Right lung (tissue), 5 donors: ENCODE data around the gene IGFLR1. TPM values are rescaled to one million over a fixed set of nuclear protein-coding genes. Genes with fewer than 3 reads are reported as not detected.
"Not testable (repeated sequence)": the region's sequence is repeated elsewhere in the genome, so short reads cannot be mapped to it uniquely, and the experiment has no call there.

Experiments
- DNase-seq, 2 donors: peaks; one replicate each; pipeline ENCODE4 v3.0.0-alpha.2; 2013
- polyA plus RNA-seq, 5 donors: library from polyadenylated mRNA; unstranded; fragments of 120-200 nt; gene quantifications; one replicate each; pipeline versions ENCODE4 v1.2.1 to v1.2.3, GENCODE V29; 2013; ENCODE audit warnings: inconsistent platforms in 1 of 5, low replicate concordance in 1 of 5; ENCODE audit not compliant: insufficient read length in 5 of 5, insufficient read depth in 1 of 5

IGFLR1 gene
- polyA plus RNA-seq, 5 donors = 3.1 to 7.1 (median 4.1) TPM

DNA sequence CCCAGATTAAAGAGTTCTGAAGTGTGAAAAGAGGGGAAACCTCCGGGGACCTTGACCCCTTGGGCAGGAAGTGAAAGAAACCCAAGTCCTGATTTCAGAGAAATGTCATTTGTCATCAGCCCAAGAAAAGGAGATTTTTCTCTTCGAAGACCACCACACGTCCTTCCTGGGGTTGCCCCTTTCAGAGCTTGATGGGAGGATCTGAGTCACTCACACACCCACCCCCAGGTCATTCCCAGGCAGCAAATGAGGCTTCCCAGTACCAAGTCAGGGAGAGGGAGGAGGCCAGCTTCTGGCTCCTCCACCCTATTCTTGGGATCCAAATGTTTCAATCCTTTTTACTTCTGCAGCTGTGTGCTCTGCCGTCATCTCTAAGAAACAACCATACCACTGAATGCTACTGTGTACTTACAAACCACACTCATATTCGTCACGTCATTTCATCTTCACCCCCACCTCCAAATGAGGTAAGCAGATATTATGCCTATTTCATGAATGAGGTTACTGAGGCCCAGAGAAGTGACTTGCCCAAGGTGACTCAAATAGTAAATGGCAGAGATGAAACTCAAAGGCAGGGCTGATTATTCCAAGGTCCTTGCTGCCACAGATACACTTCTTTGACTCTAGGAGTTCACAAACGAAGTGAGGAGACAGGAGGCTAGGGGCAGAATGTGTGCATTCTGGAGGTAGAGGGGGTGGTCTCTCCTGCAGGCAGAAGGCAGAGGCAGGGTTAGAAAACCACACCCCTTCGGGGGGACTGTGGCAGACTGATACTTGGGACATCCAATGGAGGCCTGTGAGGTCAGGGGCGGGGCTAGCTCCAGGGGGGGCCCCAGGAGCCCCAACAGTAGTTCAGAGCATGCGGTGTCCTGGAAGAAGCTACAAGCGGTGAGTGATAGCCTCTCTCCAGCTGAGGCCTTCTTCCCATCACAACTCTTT is 29.4 kb downstream of the IGFLR1 start:
- DNase-seq = no peak

DNA sequence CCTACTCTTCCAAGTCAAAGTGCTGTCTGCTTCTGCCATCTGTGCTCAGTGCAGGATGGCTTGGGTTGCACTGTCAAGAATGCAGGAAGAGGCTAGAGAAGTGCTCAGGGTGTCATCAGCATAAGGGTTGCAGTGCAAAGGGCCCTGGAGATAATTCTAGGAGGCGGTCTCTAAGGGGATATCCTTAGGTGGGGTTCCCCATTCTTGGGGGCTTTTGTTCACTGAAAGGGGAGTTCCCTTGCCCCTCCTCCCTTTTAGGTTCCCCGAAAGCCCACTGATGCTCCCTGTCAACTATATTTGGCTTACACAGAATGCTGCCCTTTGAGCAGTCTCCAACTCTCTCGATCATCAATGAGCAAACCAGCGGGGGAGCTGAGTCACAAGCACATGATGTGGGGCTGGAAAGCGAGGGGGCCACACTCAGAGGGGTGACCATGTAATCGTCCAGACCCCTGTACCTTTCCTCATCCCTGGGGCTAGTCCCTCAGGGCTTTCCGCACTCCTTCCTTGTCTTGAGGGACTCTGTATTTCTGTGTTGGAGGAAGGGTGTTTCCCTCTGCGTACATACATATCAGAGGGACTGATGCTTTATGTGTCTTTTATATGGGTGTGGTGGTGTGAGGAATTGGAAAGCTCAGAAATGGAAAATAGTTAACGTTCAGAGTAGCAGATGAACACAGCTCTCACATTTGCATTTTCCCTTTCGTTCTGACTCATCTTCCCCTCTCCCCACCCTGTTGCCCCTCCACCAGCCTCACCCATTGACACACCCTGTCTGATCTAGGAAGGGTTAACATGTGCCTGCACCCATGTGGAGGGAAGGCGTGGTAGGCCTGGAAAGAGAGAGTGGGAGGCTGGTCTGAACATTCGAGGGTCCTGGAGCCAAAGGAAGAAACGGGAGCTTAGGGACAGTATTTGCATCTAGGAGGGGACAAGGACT is 31.2 kb downstream of the IGFLR1 start:
- DNase-seq = no peak

DNA sequence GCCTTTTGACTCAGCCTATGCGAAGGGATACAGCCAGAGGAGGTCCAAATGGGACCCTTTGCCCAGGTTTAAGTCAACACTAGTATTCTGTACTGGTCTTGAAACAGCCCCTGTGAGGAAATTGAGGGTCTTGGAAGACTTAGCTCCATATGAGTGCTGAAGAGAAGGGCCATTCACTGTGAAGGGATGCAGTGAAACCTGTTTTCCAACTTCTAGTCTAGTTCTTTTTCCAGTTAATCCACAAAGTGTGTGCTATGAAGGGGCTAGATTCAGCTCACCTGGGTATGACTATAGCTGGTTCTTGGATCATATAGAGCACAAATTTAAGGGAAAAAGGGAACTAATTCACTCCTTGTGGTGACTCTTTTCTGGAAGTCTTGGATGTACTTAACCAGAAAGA is 33.9 kb downstream of the IGFLR1 start:
- DNase-seq = no peak

DNA sequence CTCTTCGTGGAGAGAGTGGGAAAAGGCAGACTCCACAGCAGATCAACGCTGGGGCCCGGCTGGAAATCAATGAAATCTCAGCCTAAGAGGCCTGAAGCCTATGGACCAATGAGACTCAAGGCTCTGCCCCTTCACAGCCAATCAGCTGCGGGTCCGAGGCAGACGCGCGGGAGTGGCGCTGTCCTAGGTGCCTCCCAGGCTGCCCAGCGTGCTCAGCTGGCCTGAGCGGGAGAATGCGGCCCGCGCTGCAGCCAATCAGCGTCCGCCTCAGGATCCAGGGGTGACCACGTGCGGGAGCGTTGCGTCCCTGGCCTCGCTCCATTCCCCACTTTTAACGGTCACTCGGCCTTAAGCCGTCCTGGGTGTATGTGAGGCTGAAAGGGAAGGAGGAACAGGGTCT is 38.0 kb downstream of the IGFLR1 start, which contains the start of gene ZBTB32:
Gene ZBTB32, plus strand, starts transcription at position 341 of the 400 bp plus-strand sequence. CDS start 10,069 bp downstream, outside the sequence.
- no peak for DNase-seq

DNA sequence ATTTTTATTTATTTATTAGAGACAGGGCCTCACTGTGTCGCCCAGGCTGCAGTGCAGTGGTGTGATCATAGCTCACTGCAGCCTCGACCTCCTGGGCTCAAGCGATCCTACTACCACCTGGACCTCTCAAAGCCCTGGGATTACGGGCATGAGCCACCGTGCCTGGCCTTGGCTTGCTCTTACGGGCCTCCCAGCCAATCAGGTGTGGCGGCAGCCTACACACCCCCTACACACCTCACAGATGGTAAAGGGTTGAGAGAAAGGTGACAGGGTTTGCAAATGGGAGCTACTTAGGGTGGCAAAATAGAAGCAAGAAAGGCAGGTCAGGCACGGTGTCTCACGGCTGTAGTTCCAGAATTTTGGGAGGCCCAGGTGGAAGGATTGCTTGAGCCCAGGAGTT is 38.9 kb downstream of the IGFLR1 start:
- DNase-seq = no peak

DNA sequence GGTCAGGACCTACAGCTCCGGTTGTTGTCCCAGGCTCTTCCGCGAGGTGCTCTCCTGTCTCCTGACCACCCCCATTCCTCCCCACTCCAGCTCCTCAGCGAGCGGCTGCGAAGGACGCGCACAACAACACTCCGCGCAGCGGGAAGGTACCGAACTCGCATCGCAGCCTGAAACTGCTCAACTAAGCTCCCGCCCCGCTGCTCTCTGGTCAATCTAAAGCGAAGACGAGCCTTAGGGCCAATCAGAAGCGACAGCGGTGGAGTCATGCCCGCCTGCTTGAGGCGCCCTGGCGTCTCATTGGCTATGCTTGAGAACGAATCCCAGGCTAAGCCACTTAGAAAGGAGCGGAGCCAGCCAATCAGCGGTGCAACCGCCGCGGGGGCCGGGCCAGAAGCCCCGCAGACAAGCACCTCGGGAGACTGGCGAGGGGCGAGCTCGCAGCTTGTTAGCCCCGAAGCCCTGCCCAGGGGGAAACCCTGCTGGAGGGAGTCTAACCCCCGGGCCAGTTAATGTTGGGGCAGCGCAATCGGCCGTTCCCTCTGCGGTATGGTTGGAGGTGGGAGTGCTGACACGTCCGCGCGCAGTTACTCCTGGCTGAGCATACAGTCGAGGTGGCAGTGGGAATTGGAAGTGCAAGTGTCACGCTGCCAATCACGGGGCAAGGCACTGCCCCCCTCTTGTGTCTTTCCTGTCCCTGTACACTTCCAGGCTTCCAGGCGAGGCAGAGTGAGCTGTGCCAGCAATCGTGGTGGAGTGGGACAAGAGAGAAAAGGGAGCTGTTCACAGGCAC is 39.8 kb downstream of the IGFLR1 start:
- peak; percentile 92 to 93 for DNase-seq

DNA sequence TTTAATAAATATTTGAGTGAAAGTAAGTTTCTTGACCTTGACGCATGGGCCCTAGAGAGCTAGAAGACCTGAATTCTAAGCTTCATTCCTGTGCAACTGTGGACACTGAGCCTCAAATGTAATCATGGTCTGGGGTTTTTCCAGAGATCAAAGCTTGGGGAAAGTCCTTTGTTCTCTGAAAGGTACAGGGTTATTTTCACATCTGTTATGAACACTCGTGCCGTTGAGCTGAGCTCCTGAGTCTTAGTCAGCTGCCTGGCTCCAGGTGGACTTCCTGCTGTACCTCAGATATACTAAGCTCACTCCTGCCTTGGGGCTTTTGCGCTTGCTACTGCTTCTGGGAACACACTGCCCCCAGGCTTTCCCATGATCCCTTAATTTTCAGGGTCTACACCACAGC is 45.4 kb downstream of the IGFLR1 start:
- no peak for DNase-seq

DNA sequence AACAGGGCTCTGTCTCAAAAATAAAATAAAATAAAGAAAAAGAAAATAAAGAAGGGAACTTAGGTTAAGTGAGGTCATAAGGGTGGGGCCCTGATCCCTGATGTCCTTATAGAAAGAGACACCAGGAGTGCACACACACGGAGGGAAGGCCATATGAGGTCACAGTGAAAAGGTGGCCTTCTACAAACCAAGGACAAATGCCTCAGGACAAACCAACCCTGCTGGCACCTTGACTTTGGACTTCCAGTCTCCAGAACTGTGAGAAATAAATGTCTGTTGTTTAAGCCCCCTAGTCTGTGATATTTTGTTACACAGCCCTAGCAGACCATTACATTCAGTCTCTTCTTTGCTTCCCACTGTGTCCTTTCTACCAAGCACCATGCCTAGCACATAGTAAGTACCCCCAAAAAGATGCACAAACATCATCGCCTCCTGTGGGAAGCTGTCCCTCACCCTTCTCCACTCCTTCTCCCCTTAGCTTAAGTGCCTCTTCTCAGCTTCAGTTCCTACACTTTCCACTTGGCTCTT is 46.3 kb downstream of the IGFLR1 start:
- DNase-seq = no peak

DNA sequence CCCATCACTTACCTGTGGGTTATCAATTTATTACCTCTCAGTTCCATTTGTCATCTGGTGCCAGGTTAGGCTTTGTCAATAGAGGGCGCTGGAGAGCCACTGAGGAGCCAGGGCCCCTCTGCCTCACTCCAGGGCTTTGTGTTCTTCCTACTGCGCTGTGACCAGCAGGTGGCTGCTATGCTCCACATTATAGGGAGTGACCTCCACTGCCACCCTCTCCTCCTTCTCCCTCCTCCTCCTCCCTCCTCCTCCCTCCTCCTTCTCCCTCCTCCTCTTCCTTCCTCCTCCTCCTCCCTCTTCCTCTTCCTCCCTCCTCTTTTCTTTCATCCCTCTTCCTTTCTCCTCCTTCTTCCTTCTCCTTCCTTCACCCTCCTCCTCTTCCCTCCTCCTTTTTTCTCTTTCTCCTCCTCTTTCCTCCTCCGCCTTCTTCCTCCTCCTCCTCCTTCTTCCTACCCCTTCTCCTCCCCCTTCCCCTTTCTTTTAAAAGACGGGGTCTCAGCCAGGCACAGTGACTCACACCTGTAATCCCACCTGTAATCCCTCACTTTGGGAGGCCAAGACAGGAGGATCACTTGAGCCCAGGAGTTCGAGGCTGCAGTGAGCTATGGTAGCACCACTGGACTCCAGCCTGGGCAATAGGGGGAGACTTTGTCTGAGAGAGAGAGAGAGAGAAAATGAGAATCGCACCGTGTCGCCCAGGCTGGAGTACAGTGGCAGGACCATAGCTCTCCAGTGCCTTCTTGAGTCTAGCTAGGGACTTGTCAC is 48.2 kb downstream of the IGFLR1 start:
- DNase-seq = peak; percentile 64 to 74

DNA sequence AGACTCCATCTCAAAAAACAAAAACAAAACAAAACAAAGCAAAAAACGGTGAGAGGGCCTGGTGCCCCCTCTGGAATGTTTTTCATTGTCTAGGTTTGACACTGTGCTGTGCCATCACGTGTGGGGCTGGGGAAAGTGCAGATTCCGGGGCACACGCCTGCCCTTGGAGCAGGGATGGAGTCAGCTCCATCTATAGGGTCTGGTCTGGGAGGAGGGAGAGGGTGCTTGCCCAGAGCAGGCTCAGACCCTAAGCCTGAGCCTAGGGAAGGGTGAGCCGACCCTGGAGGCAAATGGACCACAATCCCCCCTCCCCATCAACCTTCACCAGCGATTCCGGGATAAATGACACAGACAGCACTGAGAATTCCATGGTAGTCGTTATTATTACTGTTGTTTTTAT is 48.8 kb downstream of the IGFLR1 start:
- DNase-seq = no peak

DNA sequence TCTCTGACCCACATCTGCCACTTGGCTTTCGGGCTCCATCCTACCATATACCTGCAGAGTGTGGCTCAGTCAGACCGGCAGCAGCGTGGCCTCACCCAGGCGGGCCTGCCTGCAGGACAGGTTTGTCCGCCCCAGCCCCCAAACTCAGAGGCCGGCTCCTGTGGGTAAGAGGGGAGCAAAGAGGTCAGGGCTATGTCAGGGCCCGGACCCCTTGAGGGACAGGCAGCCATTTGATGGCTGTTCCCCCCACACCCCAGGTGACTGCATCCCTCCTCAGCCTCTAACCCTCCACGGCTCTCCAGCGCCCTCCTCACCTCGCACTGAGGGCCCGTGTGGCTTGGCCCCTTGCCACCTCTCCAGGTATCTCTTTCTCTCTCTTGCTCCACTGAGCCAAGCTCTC is 50.2 kb downstream of the IGFLR1 start:
- no peak for DNase-seq

DNA sequence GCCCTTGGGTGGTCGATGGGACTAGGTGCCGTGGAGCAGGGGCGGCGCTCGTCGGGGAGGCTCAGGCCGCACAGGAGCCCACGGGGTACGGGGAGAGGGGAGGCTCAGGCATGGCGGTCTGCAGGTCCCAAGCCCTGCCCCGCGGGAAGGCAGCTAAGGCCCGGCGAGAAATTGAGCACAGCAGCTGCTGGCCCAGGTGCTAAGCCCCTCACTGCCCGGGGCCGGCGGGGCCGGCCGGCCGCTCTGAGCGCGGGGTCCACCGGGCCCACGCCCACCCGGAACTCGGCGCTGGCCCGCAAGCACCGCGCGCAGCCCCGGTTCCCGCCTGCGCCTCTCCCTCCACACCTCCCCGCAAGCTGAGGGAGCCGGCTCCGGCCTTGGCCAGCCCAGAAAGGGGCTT is 51.1 kb downstream of the IGFLR1 start:
- DNase-seq = not testable (repeated sequence)

DNA sequence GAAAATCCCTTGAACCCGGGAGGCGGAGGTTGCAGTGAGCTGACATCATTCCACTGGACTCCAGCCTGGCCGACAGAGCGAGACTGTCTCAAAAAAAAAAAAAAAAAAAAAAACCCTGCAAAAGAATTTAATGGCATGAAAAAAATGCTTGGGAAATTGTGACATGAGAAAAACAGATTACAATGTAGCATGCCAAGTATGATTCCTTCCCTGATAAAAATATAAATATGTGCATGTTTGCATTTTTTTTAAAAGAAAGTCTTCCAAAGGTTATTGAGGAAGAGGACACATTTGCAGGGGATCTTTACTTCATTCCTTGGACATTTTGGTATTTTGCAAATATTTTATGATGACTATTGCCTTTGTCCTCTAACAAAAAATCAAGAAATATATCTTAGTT is 52.4 kb downstream of the IGFLR1 start:
- no peak for DNase-seq

Other genes with a start within 250 kb of the IGFLR1 start
- gene DMKN, start 228.8 kb downstream of the IGFLR1 start, polyA plus RNA-seq = 100 to 1,000 TPM in 4 of 5 donors, 10 to 100 TPM in 1; 91.2 to 146 (median 119) TPM
- not detected for gene SBSN, start 214.1 kb downstream of the IGFLR1 start, polyA plus RNA-seq
- not detected for gene GAPDHS, start 209.0 kb downstream of the IGFLR1 start, polyA plus RNA-seq
- 10 to 100 TPM; 48.9 to 78.4 (median 58.9) TPM for gene TMEM147, start 196.8 kb downstream of the IGFLR1 start, polyA plus RNA-seq
- not detected for gene ATP4A, start 178.8 kb downstream of the IGFLR1 start, polyA plus RNA-seq
- not detected for gene PMIS2, start 156.3 kb downstream of the IGFLR1 start, polyA plus RNA-seq
- gene HAUS5, start 129.7 kb downstream of the IGFLR1 start, polyA plus RNA-seq = 10 to 100 TPM; 25.0 to 31.9 (median 28.0) TPM
- gene RBM42, start 113.4 kb downstream of the IGFLR1 start, polyA plus RNA-seq = 10 to 100 TPM; 43.0 to 84.8 (median 53.7) TPM
- 1 to 10 TPM; 1.5 to 4.6 (median 2.0) TPM for gene ETV2, start 100.7 kb downstream of the IGFLR1 start, polyA plus RNA-seq
- gene COX6B1, start 94.1 kb downstream of the IGFLR1 start, polyA plus RNA-seq = 100 to 1,000 TPM; 214 to 280 (median 243) TPM
- gene UPK1A, start 75.9 kb downstream of the IGFLR1 start, polyA plus RNA-seq = under 1 TPM in 4 of 5 donors, not detected in 1; 0.18 to 0.40 (median 0.21) TPM
- gene ZBTB32, start 37.9 kb downstream of the IGFLR1 start, polyA plus RNA-seq = under 1 TPM; 0.29 to 0.85 (median 0.57) TPM
- 10 to 100 TPM; 21.3 to 40.3 (median 28.0) TPM for gene KMT2B, start 24.4 kb downstream of the IGFLR1 start, polyA plus RNA-seq
- gene U2AF1L4, start 3.0 kb upstream of the IGFLR1 start, polyA plus RNA-seq = 10 to 100 TPM; 15.1 to 21.7 (median 16.6) TPM
- gene PSENEN, start 3.2 kb upstream of the IGFLR1 start, polyA plus RNA-seq = 10 to 100 TPM; 45.5 to 72.8 (median 52.3) TPM
- 10 to 100 TPM in 2 of 5 donors, 1 to 10 TPM in 3; 8.2 to 14.4 (median 9.6) TPM for gene LIN37, start 6.1 kb upstream of the IGFLR1 start, polyA plus RNA-seq
- gene HSPB6, start 14.6 kb upstream of the IGFLR1 start, polyA plus RNA-seq = 100 to 1,000 TPM in 1 of 5 donors, 10 to 100 TPM in 4; 47.3 to 158 (median 71.5) TPM
- 10 to 100 TPM; 15.9 to 21.4 (median 20.2) TPM for gene PROSER3, start 15.7 kb upstream of the IGFLR1 start, polyA plus RNA-seq
- 10 to 100 TPM; 21.8 to 40.7 (median 27.3) TPM for gene ARHGAP33, start 33.1 kb upstream of the IGFLR1 start, polyA plus RNA-seq
- gene PRODH2, start 70.4 kb upstream of the IGFLR1 start, polyA plus RNA-seq = 1 to 10 TPM in 1 of 5 donors, under 1 TPM in 1, not detected in 3; 0.21 to 1.0 TPM
- 1 to 10 TPM in 1 of 5 donors, under 1 TPM in 4; 0.29 to 1.5 (median 0.50) TPM for gene NPHS1, start 110.1 kb upstream of the IGFLR1 start, polyA plus RNA-seq
- gene KIRREL2, start 114.5 kb upstream of the IGFLR1 start, polyA plus RNA-seq = 1 to 10 TPM; 1.1 to 4.3 (median 1.8) TPM
- 10 to 100 TPM in 1 of 5 donors, 1 to 10 TPM in 4; 8.2 to 13.8 (median 9.0) TPM for gene APLP1, start 126.1 kb upstream of the IGFLR1 start, polyA plus RNA-seq
- gene NFKBID, start 158.1 kb upstream of the IGFLR1 start, polyA plus RNA-seq = 1 to 10 TPM; 3.7 to 7.0 (median 5.7) TPM
- gene HCST, start 160.1 kb upstream of the IGFLR1 start, polyA plus RNA-seq = 1 to 10 TPM; 5.0 to 7.9 (median 6.0) TPM
- gene TYROBP, start 165.8 kb upstream of the IGFLR1 start, polyA plus RNA-seq = 10 to 100 TPM; 12.1 to 20.4 (median 14.7) TPM
- gene LRFN3, start 193.9 kb upstream of the IGFLR1 start, polyA plus RNA-seq = 10 to 100 TPM in 2 of 5 donors, 1 to 10 TPM in 3; 6.5 to 18.2 (median 7.7) TPM